GM23338 (cell line): Measurements from ENCODE around the gene SERPINI2.

Experiments used
- CREB1 ChIP-seq: fragments of 250-450 bp; sonication (Bioruptor Pico); IDR thresholded peaks from 2 replicates; pipeline ENCODE4 v1.5.0; 2020; ENCODE audit warnings: low read depth, mild to moderate bottlenecking, moderate library complexity
- CTCF ChIP-seq, 2 experiments: fragments of 200-600 bp in 1 of 2; sonication (generic) in 1 of 2; conservative IDR thresholded peaks; 2 replicates each; pipeline versions ENCODE4 v1.5.1 to v1.6.1; 2016 to 2017; ENCODE audit warnings: antibody characterized with exemption in 2 of 2, low read depth in 2 of 2, mild to moderate bottlenecking in 2 of 2, moderate library complexity in 1 of 2
- ETS1 ChIP-seq: IDR thresholded peaks from 2 replicates; pipeline ENCODE4 v1.6.1; 2016; ENCODE audit warnings: antibody characterized with exemption
- EZH2 ChIP-seq: fragments of 200-600 bp; sonication (generic); IDR thresholded peaks from one replicate; pipeline ENCODE4 v1.8.0; 2017; ENCODE audit warnings: antibody characterized with exemption, mild to moderate bottlenecking, low read depth; ENCODE audit not compliant: unreplicated experiment
- EZH2phosphoT487 ChIP-seq: fragments of 200-600 bp; sonication (generic); IDR thresholded peaks from one replicate; pipeline ENCODE4 v1.8.1; 2018; ENCODE audit warnings: antibody characterized with exemption; ENCODE audit not compliant: unreplicated experiment
- POLR2AphosphoS5 ChIP-seq: IDR thresholded peaks from 2 replicates; pipeline ENCODE4 v1.6.1; 2016; ENCODE audit warnings: antibody characterized with exemption, low read depth
- REST ChIP-seq: IDR thresholded peaks from one replicate; pipeline ENCODE4 v1.6.1; 2018; ENCODE audit warnings: antibody characterized with exemption; ENCODE audit not compliant: unreplicated experiment
- STAT1 ChIP-seq: IDR thresholded peaks from one replicate; pipeline ENCODE4 v1.6.1; 2016; ENCODE audit warnings: antibody characterized with exemption; ENCODE audit not compliant: unreplicated experiment
- ZNF114 ChIP-seq: fragments of 250-450 bp; sonication (Bioruptor Pico); IDR thresholded peaks from 2 replicates; pipeline ENCODE4 v1.5.0; 2020; ENCODE audit warnings: mild to moderate bottlenecking, moderate library complexity
- ZNF331 ChIP-seq: fragments of 250-450 bp; sonication (Bioruptor Pico); IDR thresholded peaks from 2 replicates; pipeline ENCODE4 v1.5.0; 2020; ENCODE audit warnings: low read depth, mild to moderate bottlenecking, moderate library complexity

- TF ChIP-seq CTCF (conservative IDR thresholded peaks at IDR 0.05; ENCODE audit: low read depth in 2 of 2) (no peak), REST (no peak), EZH2 (no peak), POLR2AphosphoS5 (no peak), STAT1 (no peak), EZH2phosphoT487 (no peak), CREB1 (no peak), ETS1 (no peak), ZNF331 (CRISPR knock-in tag) (no peak), ZNF114 (no peak)
These were observed 23.6 kb downstream of the SERPINI2 start for GRCh38 chr3:167450195-167450594.
